HCT116 (cell line): Measurements from ENCODE around the gene POC1B. TPM values are rescaled to one million over a fixed set of nuclear protein-coding genes. Genes with fewer than 3 reads are reported as not detected.
"Not testable (repeated sequence)": the region's sequence is repeated elsewhere in the genome, so short reads cannot be mapped to it uniquely, and the experiment has no call there.

Source experiments
- ATAC-seq: fragments of 200-7000 bp; cut with Tn5 transposase; 2 replicates; pipeline ENCODE4 v1.9.1; 2020; ENCODE audit warnings: mild to moderate bottlenecking, moderate library complexity
- BruUV-seq: library from RNA; stranded (reverse); fragments of 400-500 nt; replicated peaks from 2 replicates; lab custom pipeline; 2021; lab: Mats Ljungman, UMichigan
- CTCF ChIA-PET: fragments of 300-600 bp; sonication (Branson Sonifier 250); formaldehyde crosslinking; loops from one replicate; lab custom pipeline; 2021; ENCODE audit warnings: antibody characterized with exemption; lab: Charles Lee
- POLR2A ChIA-PET: fragments of 300-600, 350-600 bp; sonication (Branson Sonifier 250); formaldehyde crosslinking; loops from one replicate; lab custom pipeline; 2021; ENCODE audit warnings: antibody characterized with exemption; lab: Charles Lee
- RAD21 ChIA-PET, 2 experiments: fragments of 300-600 bp; sonication (Branson Sonifier 250); formaldehyde crosslinking; loops; one replicate each; lab custom pipeline; 2023; ENCODE audit warnings: low total read pairs in 2 of 2; ENCODE audit not compliant: uncharacterized antibody in 2 of 2, unreplicated experiment in 2 of 2, low non-redundant PET in 1 of 2; lab: Charles Lee
- DNase-seq: peaks from one replicate; pipeline ENCODE4 v3.0.0-alpha.2; 2010; ENCODE audit warnings: low read depth, low spot score
- H2AFZ ChIP-seq: fragments of 200-600 bp; shearing (Covaris generic), sonication (generic); 2 replicates; pipeline ENCODE4 v1.6.1; 2017; ENCODE audit warnings: low read depth, mixed run types, mixed read lengths, antibody characterized with exemption, low read length; ENCODE audit not compliant: poor library complexity, severe bottlenecking
- H3K27ac ChIP-seq: 2 replicates; pipeline ENCODE4 v1.5.1; 2012; ENCODE audit warnings: low read depth, low read length
- H3K27me3 ChIP-seq: fragments of 200-600 bp; sonication (generic); 2 replicates; pipeline ENCODE4 v1.6.1; 2016; ENCODE audit warnings: mixed run types, low read length, mixed read lengths; ENCODE audit not compliant: insufficient read depth
- H3K36me3 ChIP-seq, 2 experiments: fragments of 200-500 bp in 1 of 2; fragments of 200-600 bp in 1 of 2; sonication (Bioruptor generic) in 1 of 2; sonication (generic) in 1 of 2; 2 replicates each; pipeline versions ENCODE4 v1.5.1 to v1.6.1; 2014 to 2016; ENCODE audit warnings: low read length in 2 of 2, inconsistent platforms in 1 of 2, mixed read lengths in 1 of 2, mixed run types in 1 of 2; ENCODE audit not compliant: insufficient read depth in 2 of 2, control insufficient read depth in 1 of 2
- H3K4me1 ChIP-seq, 2 experiments: fragments of 200-600 bp in 1 of 2; sonication (generic) in 1 of 2; 2 replicates each; pipeline versions ENCODE4 v1.5.1 to v1.6.1; 2012 to 2017; ENCODE audit warnings: low read length in 2 of 2, inconsistent platforms in 1 of 2, mild to moderate bottlenecking in 1 of 2, mixed read lengths in 1 of 2, mixed run types in 1 of 2, moderate library complexity in 1 of 2; ENCODE audit not compliant: insufficient read depth in 2 of 2, control insufficient read depth in 1 of 2
- H3K4me2 ChIP-seq: fragments of 200-600 bp; sonication (generic); 2 replicates; pipeline ENCODE4 v1.6.1; 2017; ENCODE audit warnings: mixed run types, low read length, mixed read lengths
- H3K4me3 ChIP-seq, 2 experiments: fragments of 200-600 bp in 1 of 2; sonication (generic) in 1 of 2; replicated peaks in 1 of 2; 2 replicates each; pipeline ENCODE4 v1.5.1; 2011 to 2016; ENCODE audit warnings: low read length in 2 of 2, control low read depth in 1 of 2, low read depth in 1 of 2, mild to moderate bottlenecking in 1 of 2, mixed read lengths in 1 of 2, mixed run types in 1 of 2
- H3K79me2 ChIP-seq: fragments of 200-600 bp; sonication (generic); 2 replicates; pipeline ENCODE4 v1.6.1; 2017; ENCODE audit warnings: mild to moderate bottlenecking, mixed run types, low read length, moderate library complexity, mixed read lengths; ENCODE audit not compliant: insufficient read depth
- H3K9ac ChIP-seq: fragments of 200-600 bp; sonication (generic); 2 replicates; pipeline ENCODE4 v1.6.1; 2016; ENCODE audit warnings: low read length, mixed read lengths
- H3K9me2 ChIP-seq: fragments of 200-600 bp; sonication (generic), shearing (Covaris generic); 2 replicates; pipeline ENCODE4 v1.6.1; 2017; ENCODE audit warnings: mixed run types, mild to moderate bottlenecking, moderate library complexity; ENCODE audit not compliant: insufficient read depth
- H3K9me3 ChIP-seq, 2 experiments: fragments of 200-500 bp in 1 of 2; fragments of 200-600 bp in 1 of 2; sonication (Bioruptor generic) in 1 of 2; sonication (generic) in 1 of 2; 2 replicates each; pipeline ENCODE4 v1.6.1; 2014 to 2017; ENCODE audit warnings: low read length in 2 of 2, mixed read lengths in 2 of 2, inconsistent platforms in 1 of 2, low read depth in 1 of 2, mild to moderate bottlenecking in 1 of 2, mixed run types in 1 of 2, moderate library complexity in 1 of 2; ENCODE audit not compliant: control insufficient read depth in 1 of 2, insufficient read depth in 1 of 2
- H4K20me1 ChIP-seq: fragments of 200-600 bp; sonication (generic), shearing (Covaris generic); 2 replicates; pipeline ENCODE4 v1.6.1; 2017; ENCODE audit warnings: mixed run types, mild to moderate bottlenecking, moderate library complexity; ENCODE audit not compliant: insufficient read depth
- CBX3 ChIP-seq: IDR thresholded peaks from 2 replicates; pipeline ENCODE4 v1.6.1; 2012; ENCODE audit warnings: low read depth
- CTCF ChIP-seq, 3 experiments: fragments of 200-600 bp in 1 of 3; sonication (generic) in 1 of 3; IDR thresholded peaks in 2 of 3; conservative IDR thresholded peaks in 1 of 3; 2 replicates each; pipeline ENCODE4 v1.5.1; 2012 to 2017; ENCODE audit warnings: low read depth in 2 of 3, low read length in 2 of 3, antibody characterized with exemption in 1 of 3, borderline replicate concordance in 1 of 3, control low read depth in 1 of 3, mild to moderate bottlenecking in 1 of 3, mixed read lengths in 1 of 3, mixed run types in 1 of 3, moderate library complexity in 1 of 3; ENCODE audit not compliant: insufficient read depth in 1 of 3
- FOSL1 ChIP-seq: IDR thresholded peaks from 2 replicates; pipeline ENCODE4 v1.6.1; 2012; ENCODE audit warnings: low read depth
- JUND ChIP-seq: IDR thresholded peaks from 2 replicates; pipeline ENCODE4 v1.6.1; 2012
- MAX ChIP-seq: IDR thresholded peaks from 2 replicates; pipeline ENCODE4 v1.6.1; 2012
- POLR2A ChIP-seq: IDR thresholded peaks from 2 replicates; pipeline ENCODE4 v1.7.0; 2011; ENCODE audit warnings: borderline replicate concordance; ENCODE audit not compliant: insufficient read depth, insufficient read length; ENCODE audit errors: extremely low read depth
- POLR2AphosphoS5 ChIP-seq: IDR thresholded peaks from 2 replicates; pipeline ENCODE4 v1.6.1; 2011; ENCODE audit warnings: mild to moderate bottlenecking, low read depth, low read length, moderate library complexity
- RAD21 ChIP-seq: IDR thresholded peaks from 2 replicates; pipeline ENCODE4 v1.6.1; 2012; ENCODE audit warnings: low read depth, mild to moderate bottlenecking
- SRF ChIP-seq: IDR thresholded peaks from 2 replicates; pipeline ENCODE4 v1.6.1; 2012; ENCODE audit warnings: low read depth
- YY1 ChIP-seq: IDR thresholded peaks from 2 replicates; pipeline ENCODE4 v1.6.1; 2011; ENCODE audit warnings: low read length, low read depth, moderate library complexity, mild to moderate bottlenecking; ENCODE audit not compliant: insufficient replicate concordance; ENCODE audit errors: extremely low read depth
- ZNF274 ChIP-seq: fragments of 200-500 bp; sonication (Bioruptor generic); IDR thresholded peaks from 2 replicates; pipeline ENCODE4 v1.6.1; 2014; ENCODE audit warnings: mild to moderate bottlenecking, low read depth, low read length, inconsistent platforms
- intact Hi-C: fragments of 100-400 bp; cut with micrococcal nuclease; formaldehyde crosslinking; loops from 2 replicates; pipeline ENCODE4 v1.10.0; 2022
- total RNA-seq: library from RNA; stranded (reverse); gene quantifications from one replicate; pipeline ENCODE4 v1.2.1, GENCODE V29; 2021; ENCODE audit not compliant: unreplicated experiment

The POC1B gene
- total RNA-seq, 1 experiment from 2014 or later = 14.3 TPM

- ChIA-PET CTCF (interaction anchor here (1.3 to 5.5 kb wide), 2 partner anchors 112 to 441 kb away, joined by 4 to 47 read pairs; no protein-coding TSS in a partner anchor), POLR2A (interaction anchor here (1.0 to 1.8 kb wide), 2 partner anchors 106 to 113 kb away, joined by 4 to 10 read pairs; no protein-coding TSS in a partner anchor), RAD21 (interaction anchor here (0.7 to 0.9 kb wide), 2 partner anchors 88 to 102 kb away, joined by 3 read pairs; no protein-coding TSS in a partner anchor)
- H3K27ac ChIP-seq, H3K4me1 ChIP-seq, H3K9me3 ChIP-seq, H4K20me1 ChIP-seq, DNase-seq, H3K9me2 ChIP-seq, H3K4me3 ChIP-seq, H3K79me2 ChIP-seq, intact Hi-C loops, H3K9ac ChIP-seq, H3K36me3 ChIP-seq, H3K27me3 ChIP-seq, BruUV-seq, H2AFZ ChIP-seq, H3K4me2 ChIP-seq, ATAC-seq: not testable (repeated sequence)
- TF ChIP-seq RAD21 (peak; percentile 34), CTCF (IDR thresholded peaks at IDR 0.05 in 2 of 3, conservative IDR thresholded peaks at IDR 0.05 in 1 of 3; ENCODE audit: borderline replicate concordance in 1 of 3, insufficient read depth in 1 of 3, low read depth in 2 of 3, low read length in 2 of 3) (0 out of 6 replicates have a peak, but pooled peaks of 1 of the 3 experiments have one; percentile 26)
These were observed 66.6 kb downstream of the POC1B start for GRCh38 chr12:89459279-89459678.

GRCh38 chr12:89456565-89456964 is 69.3 kb downstream of the POC1B start:
- no peaks in the 10 kb centered on the region for H3K27me3 ChIP-seq
- H3K9me3 ChIP-seq = no peaks in the 10 kb centered on the region
- H3K36me3 ChIP-seq = no peaks in the 10 kb centered on the region
- no peak overlapping the region for H3K4me2 ChIP-seq
- ChIA-PET RAD21 (no interaction called here), POLR2A (no interaction called here), CTCF (interaction anchor here (1.0 kb wide), 1 partner anchor 438 kb away, joined by 4 read pairs; no protein-coding TSS in a partner anchor)
- no peak overlapping the region for H3K9ac ChIP-seq
- no peak for DNase-seq
- intact Hi-C loops = no loop called here
- no peaks in the 10 kb centered on the region for H3K9me2 ChIP-seq
- no peaks in the 10 kb centered on the region for H3K4me1 ChIP-seq
- ATAC-seq = no peak
- no TSS peak for BruUV-seq
- no peak overlapping the region for H3K27ac ChIP-seq
- H3K79me2 ChIP-seq = no peaks in the 10 kb centered on the region
- no peaks in the 10 kb centered on the region for H4K20me1 ChIP-seq
- H3K4me3 ChIP-seq = no peak overlapping the region
- H2AFZ ChIP-seq = no peak overlapping the region
- no peak for TF ChIP-seq POLR2A
- no peak for TF ChIP-seq MAX
- TF ChIP-seq FOSL1 = no peak
- TF ChIP-seq JUND = no peak
- TF ChIP-seq YY1 = no peak
- no peak for TF ChIP-seq CTCF (IDR thresholded peaks at IDR 0.05 in 2 of 3, conservative IDR thresholded peaks at IDR 0.05 in 1 of 3; ENCODE audit: borderline replicate concordance in 1 of 3, insufficient read depth in 1 of 3, low read depth in 2 of 3, low read length in 2 of 3)
- TF ChIP-seq CBX3 = no peak
- no peak for TF ChIP-seq POLR2AphosphoS5
- no peak for TF ChIP-seq SRF
- no peak for TF ChIP-seq ZNF274
